Measurements from ENCODE around the gene CCDC43.
A peak's percentile ranks its signal among the peaks of the same experiment; 100 is the strongest.

The CCDC43 gene

GRCh38 chr17:44677136-44677535, 12.4 kb downstream of the CCDC43 start:
- TF ChIP-seq, protein P1, sequence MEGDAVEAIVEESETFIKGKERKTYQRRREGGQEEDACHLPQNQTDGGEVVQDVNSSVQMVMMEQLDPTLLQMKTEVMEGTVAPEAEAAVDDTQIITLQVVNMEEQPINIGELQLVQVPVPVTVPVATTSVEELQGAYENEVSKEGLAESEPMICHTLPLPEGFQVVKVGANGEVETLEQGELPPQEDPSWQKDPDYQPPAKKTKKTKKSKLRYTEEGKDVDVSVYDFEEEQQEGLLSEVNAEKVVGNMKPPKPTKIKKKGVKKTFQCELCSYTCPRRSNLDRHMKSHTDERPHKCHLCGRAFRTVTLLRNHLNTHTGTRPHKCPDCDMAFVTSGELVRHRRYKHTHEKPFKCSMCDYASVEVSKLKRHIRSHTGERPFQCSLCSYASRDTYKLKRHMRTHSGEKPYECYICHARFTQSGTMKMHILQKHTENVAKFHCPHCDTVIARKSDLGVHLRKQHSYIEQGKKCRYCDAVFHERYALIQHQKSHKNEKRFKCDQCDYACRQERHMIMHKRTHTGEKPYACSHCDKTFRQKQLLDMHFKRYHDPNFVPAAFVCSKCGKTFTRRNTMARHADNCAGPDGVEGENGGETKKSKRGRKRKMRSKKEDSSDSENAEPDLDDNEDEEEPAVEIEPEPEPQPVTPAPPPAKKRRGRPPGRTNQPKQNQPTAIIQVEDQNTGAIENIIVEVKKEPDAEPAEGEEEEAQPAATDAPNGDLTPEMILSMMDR (IDR thresholded peaks at IDR 0.05) = no peak

DNA sequence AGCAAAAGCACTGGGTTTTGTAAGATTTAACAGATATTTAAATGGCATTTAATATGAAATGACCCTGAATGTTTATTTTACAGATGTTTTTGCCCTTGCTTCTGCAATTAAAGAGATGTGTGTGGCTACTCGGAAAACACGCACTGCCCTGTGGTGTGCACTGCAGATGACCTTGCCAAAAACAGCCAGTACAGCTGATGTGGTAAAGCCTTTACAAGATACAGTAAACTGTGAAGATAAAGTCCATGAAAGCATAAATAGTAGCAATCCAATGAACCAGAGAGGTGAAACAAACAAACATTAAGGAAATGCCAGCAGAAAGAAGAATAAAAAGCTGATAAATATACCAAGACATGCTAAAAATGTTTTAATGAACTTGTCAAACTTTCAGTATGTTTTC, 15.7 kb downstream of the CCDC43 start:
- TF ChIP-seq, protein P1 (IDR thresholded peaks at IDR 0.05) = no peak

- TF ChIP-seq, protein P1 (IDR thresholded peaks at IDR 0.05) = peak; percentile 51
These were observed 17.0 kb downstream of the CCDC43 start for GRCh38 chr17:44672479-44673093.

GRCh38 chr17:44666006-44666405, 23.6 kb downstream of the CCDC43 start:
- TF ChIP-seq, protein P1 (IDR thresholded peaks at IDR 0.05) = no peak

- TF ChIP-seq, protein P1 (IDR thresholded peaks at IDR 0.05) = no peak
These were observed 24.7 kb downstream of the CCDC43 start for GRCh38 chr17:44664867-44665266.

- TF ChIP-seq, protein P1 (IDR thresholded peaks at IDR 0.05) = no peak
These were observed 26.5 kb downstream of the CCDC43 start for GRCh38 chr17:44663095-44663494.

DNA sequence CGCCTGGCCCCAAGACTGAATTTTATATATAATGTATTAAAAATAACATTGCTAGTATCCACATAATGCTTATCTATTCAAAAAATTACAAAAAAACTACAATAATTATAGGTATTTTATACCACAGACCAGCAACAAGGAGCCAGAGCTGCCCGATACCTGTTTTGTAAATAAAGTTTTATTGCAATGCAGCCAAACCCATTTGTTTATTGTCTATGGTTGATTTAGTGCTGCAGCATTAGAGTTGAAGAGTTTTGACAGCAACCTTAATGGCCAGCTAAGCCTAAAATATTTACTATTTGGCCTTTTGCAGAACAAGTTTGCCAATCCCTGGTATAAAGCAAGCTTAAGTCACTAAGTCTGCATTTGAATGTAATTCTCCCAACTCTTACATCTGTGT, 27.7 kb downstream of the CCDC43 start:
- TF ChIP-seq, protein P1 (IDR thresholded peaks at IDR 0.05) = no peak
